A673 (cell line): ENCODE measurements around the gene NUDT14. TPM values are rescaled to one million over a fixed set of nuclear protein-coding genes. Genes with fewer than 3 reads are reported as not detected.

Experiments
- BruUV-seq: library from RNA; stranded (reverse); fragments of 400-500 nt; replicated peaks from 2 replicates; lab custom pipeline; 2021; lab: Mats Ljungman, UMichigan
- CTCF ChIA-PET: fragments of 300-600 bp; sonication (Branson Sonifier 250); formaldehyde crosslinking; loops from one replicate; lab custom pipeline; 2022; ENCODE audit warnings: antibody characterized with exemption; lab: Charles Lee
- POLR2A ChIA-PET: fragments of 300-600 bp; sonication (Branson Sonifier 250); formaldehyde crosslinking; loops from one replicate; lab custom pipeline; 2022; ENCODE audit warnings: antibody characterized with exemption; ENCODE audit not compliant: low non-redundant PET; lab: Charles Lee
- DNase-seq: peaks from one replicate; pipeline ENCODE4 v3.0.0-alpha.2; 2015; ENCODE audit warnings: low spot score
- H3K27ac ChIP-seq: fragments of 200-600 bp; sonication (generic); 2 replicates; pipeline ENCODE4 v1.5.1; 2016; ENCODE audit warnings: mixed run types, low read depth, mild to moderate bottlenecking, mixed read lengths, antibody characterized with exemption, low read length; ENCODE audit not compliant: poor library complexity, severe bottlenecking
- H3K27me3 ChIP-seq: fragments of 200-600 bp; sonication (generic); replicated peaks from 2 replicates; pipeline ENCODE4 v1.6.1; 2017; ENCODE audit warnings: mixed run types, low read depth, mild to moderate bottlenecking, mixed read lengths, antibody characterized with exemption, low read length; ENCODE audit not compliant: insufficient read depth, poor library complexity
- H3K36me3 ChIP-seq: fragments of 200-600 bp; sonication (generic); 2 replicates; pipeline ENCODE4 v1.6.1; 2016; ENCODE audit warnings: mixed run types, mild to moderate bottlenecking, mixed read lengths, antibody characterized with exemption, low read length; ENCODE audit not compliant: insufficient read depth, poor library complexity, severe bottlenecking
- H3K4me1 ChIP-seq: fragments of 200-600 bp; sonication (generic); 2 replicates; pipeline ENCODE4 v1.6.1; 2017; ENCODE audit warnings: mixed run types, mild to moderate bottlenecking, mixed read lengths, antibody characterized with exemption, low read length; ENCODE audit not compliant: insufficient read depth, poor library complexity, severe bottlenecking
- H3K4me3 ChIP-seq: fragments of 200-600 bp; sonication (generic); 2 replicates; pipeline ENCODE4 v1.5.1; 2016; ENCODE audit warnings: low read depth, mixed run types, mild to moderate bottlenecking, mixed read lengths, low read length; ENCODE audit not compliant: poor library complexity, severe bottlenecking
- H3K9me3 ChIP-seq: fragments of 200-600 bp; sonication (generic); 2 replicates; pipeline ENCODE4 v1.6.1; 2016; ENCODE audit warnings: mixed run types, low read depth, mild to moderate bottlenecking, mixed read lengths, antibody characterized with exemption, low read length; ENCODE audit not compliant: poor library complexity, severe bottlenecking
- EZH2 ChIP-seq: fragments of 200-600 bp; sonication (generic); IDR thresholded peaks from 2 replicates; pipeline ENCODE4 v1.6.1; 2017; ENCODE audit warnings: borderline replicate concordance, low read depth, mild to moderate bottlenecking, mixed read lengths, antibody characterized with exemption, low read length; ENCODE audit not compliant: poor library complexity, severe bottlenecking
- intact Hi-C: fragments of 100-400 bp; cut with micrococcal nuclease; formaldehyde crosslinking; loops from one replicate; pipeline ENCODE4 v1.10.0; 2022; ENCODE audit not compliant: unreplicated experiment
- total RNA-seq: library from RNA; stranded (reverse); gene quantifications from 2 replicates; pipeline ENCODE4 v1.2.3, GENCODE V29; 2021
- TF ChIP-seq, protein P1 (sequence below): fragments of 300-800, 200-600 bp; sonication (generic); conservative IDR thresholded peaks from 2 replicates; pipeline ENCODE4 v1.5.1; 2017; ENCODE audit warnings: low read depth, mild to moderate bottlenecking, antibody characterized with exemption, low read length, moderate library complexity, mixed read lengths

Gene NUDT14
- total RNA-seq, 1 experiment from 2014 or later: 30.8 TPM

DNA sequence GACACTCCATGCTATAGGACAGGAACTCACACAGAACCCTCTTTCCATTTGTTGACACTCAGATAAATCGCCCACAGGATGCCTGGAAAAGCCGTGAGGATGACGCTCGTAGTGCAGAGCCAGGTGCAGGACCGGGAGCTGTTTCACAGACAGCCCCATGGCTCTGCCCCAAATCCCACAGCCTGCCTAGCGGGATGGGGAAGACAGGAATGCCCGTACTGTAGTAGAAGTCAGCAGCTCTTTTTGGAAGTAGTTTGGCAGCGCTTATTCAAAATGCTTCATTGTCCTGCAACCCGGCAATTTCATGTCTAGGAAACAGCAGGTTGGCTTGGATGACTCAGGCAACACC, 54.2 kb downstream of the NUDT14 start:
- ChIA-PET CTCF (no interaction called here), POLR2A (no interaction called here)
- DNase-seq: no peak
- Histone ChIP-seq H3K4me1 (no peaks in the 10 kb centered on the region), H3K36me3 (no peaks in the 10 kb centered on the region), H3K9me3 (peaks cover 18% of the 10 kb centered on the region), H3K27ac (no peak overlapping the region), H3K27me3 (peaks cover 34% of the 10 kb centered on the region), H3K4me3 (no peak overlapping the region)
- intact Hi-C loops: no loop called here
- TF ChIP-seq, protein P1, sequence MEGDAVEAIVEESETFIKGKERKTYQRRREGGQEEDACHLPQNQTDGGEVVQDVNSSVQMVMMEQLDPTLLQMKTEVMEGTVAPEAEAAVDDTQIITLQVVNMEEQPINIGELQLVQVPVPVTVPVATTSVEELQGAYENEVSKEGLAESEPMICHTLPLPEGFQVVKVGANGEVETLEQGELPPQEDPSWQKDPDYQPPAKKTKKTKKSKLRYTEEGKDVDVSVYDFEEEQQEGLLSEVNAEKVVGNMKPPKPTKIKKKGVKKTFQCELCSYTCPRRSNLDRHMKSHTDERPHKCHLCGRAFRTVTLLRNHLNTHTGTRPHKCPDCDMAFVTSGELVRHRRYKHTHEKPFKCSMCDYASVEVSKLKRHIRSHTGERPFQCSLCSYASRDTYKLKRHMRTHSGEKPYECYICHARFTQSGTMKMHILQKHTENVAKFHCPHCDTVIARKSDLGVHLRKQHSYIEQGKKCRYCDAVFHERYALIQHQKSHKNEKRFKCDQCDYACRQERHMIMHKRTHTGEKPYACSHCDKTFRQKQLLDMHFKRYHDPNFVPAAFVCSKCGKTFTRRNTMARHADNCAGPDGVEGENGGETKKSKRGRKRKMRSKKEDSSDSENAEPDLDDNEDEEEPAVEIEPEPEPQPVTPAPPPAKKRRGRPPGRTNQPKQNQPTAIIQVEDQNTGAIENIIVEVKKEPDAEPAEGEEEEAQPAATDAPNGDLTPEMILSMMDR: no peak
- TF ChIP-seq EZH2: no peak
- no TSS peak for BruUV-seq

DNA sequence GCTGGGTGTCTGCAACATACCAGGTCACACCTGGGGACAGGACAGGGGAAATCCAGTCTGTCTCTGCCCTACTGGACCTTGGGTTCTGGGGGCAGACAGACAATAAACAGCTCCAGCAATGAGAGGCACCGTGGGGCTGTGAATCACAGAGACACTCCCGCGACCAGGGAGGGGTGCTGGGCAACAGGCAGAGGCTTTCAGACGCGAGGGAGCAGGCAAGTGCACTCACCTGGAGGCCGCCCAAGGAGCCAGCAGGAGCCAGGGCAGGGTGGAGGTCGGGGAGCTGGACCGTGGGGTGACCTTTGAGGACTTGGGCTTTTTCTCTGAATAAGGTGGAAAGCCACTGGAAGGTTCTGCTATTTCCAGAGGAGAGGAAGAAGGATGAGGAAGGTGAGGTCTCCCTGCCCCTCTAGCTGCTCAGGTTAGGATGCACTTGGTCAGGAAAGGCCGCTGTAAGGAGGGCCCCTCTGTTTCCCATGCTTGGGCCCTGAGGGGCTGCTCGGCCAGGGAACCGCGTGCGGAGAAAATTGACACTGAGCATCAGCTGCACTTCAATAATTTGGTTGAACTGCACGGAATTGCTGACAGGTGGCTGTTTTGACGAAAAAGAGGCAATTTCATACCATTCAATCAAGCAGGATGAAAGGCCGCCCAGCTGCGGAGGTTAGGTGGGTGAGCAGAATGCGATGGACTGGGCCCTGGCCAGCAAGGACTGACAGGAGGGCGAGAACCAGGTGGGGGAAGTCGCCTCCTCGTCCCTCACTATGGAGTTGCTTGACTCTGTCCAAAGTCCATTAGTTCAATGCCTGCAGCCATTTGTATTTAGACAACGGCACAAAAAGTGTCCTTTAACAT, 54.8 kb downstream of the NUDT14 start:
- H3K9me3 ChIP-seq: peaks cover 18% of the 10 kb centered on the region
- BruUV-seq: no TSS peak
- no peak for DNase-seq

DNA sequence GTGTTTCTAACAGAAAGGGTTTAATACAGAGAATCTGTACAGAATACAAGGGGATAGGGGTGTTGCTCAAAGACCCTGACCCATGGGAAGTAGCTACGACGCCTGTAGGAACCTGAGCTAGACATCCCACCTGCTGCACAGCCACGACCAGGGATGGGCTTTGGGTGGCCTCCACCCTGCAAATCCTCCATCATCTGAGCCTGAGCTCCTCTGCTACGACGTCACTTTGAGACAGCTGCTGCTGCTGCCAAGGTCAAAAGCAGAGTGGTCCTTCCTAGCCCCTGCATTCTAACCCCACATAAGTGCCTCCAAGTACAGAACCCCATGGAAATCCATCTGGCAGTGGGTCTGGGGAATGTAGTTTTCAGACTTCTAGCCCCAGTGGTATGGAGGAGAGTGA, 56.3 kb downstream of the NUDT14 start:
- no peaks in the 10 kb centered on the region for H3K4me1 ChIP-seq
- intact Hi-C loops: no loop called here
- no peak for TF ChIP-seq EZH2
- TF ChIP-seq, protein P1: no peak
- peaks cover 34% of the 10 kb centered on the region for H3K27me3 ChIP-seq
- H3K27ac ChIP-seq: no peak overlapping the region
- no TSS peak for BruUV-seq
- CTCF ChIA-PET: interaction anchor here (0.6 kb wide), 1 partner anchor 820 kb away, joined by 4 read pairs; no protein-coding TSS in a partner anchor
- H3K36me3 ChIP-seq: no peaks in the 10 kb centered on the region
- DNase-seq: no peak
- POLR2A ChIA-PET: no interaction called here
- H3K4me3 ChIP-seq: no peak overlapping the region
- H3K9me3 ChIP-seq: peaks cover 12% of the 10 kb centered on the region

More for the DNA sequence above, 54.8 kb downstream of the NUDT14 start:
- intact Hi-C loops: no loop called here
- ChIA-PET POLR2A (no interaction called here), CTCF (no interaction called here)
- peaks cover 34% of the 10 kb centered on the region for H3K27me3 ChIP-seq
- H3K27ac ChIP-seq: no peak overlapping the region
- H3K4me1 ChIP-seq: no peaks in the 10 kb centered on the region
- TF ChIP-seq EZH2: no peak
- TF ChIP-seq, protein P1: no peak
- no peak overlapping the region for H3K4me3 ChIP-seq
- H3K36me3 ChIP-seq: no peaks in the 10 kb centered on the region
